ENCODE measurements around the gene NPHP3. TPM values are rescaled to one million over a fixed set of nuclear protein-coding genes. Genes with fewer than 3 reads are reported as not detected.

The NPHP3 gene
- total RNA-seq, 1 donor from 2014 or later = 50.6 TPM

- peaks cover 2 to 4% (median 2%) of the 10 kb centered on the region in 3 donors for H3K36me3 ChIP-seq (ENCODE audit: control insufficient read depth in 3 of 3, insufficient read depth in 3 of 3, low read length in 3 of 3)
- no peak overlapping the region for H3K27ac ChIP-seq (ENCODE audit: low read depth, low read length)
- H3K4me3 ChIP-seq (ENCODE audit: low read length in 3 of 3) = no peak overlapping the region
- no peak overlapping the region for H3K9ac ChIP-seq (ENCODE audit: low read depth in 1 of 3, low read length in 3 of 3)
- H3K9me3 ChIP-seq (ENCODE audit: control insufficient read depth in 3 of 3, low read length in 3 of 3) = no peaks in the 10 kb centered on the region
- peaks cover 7 to 22% (median 14%) of the 10 kb centered on the region in 3 donors for H3K4me1 ChIP-seq (ENCODE audit: control insufficient read depth in 3 of 3, insufficient read depth in 3 of 3, low read length in 3 of 3)
- no peaks in the 10 kb centered on the region for H3K27me3 ChIP-seq (ENCODE audit: control insufficient read depth in 3 of 3, insufficient read depth in 3 of 3, low read length in 3 of 3)
These were observed 60.0 kb downstream of the NPHP3 start for GRCh38 chr3:132662212-132662611.

- peak overlapping the region; percentile 95 to 97 (median 96) for H3K9ac ChIP-seq (ENCODE audit: low read depth in 1 of 3, low read length in 3 of 3)
- H3K4me1 ChIP-seq (ENCODE audit: control insufficient read depth in 3 of 3, insufficient read depth in 3 of 3, low read length in 3 of 3) = peaks cover 7 to 22% (median 14%) of the 10 kb centered on the region in 3 donors
- peak overlapping the region; percentile 89 for H3K27ac ChIP-seq (ENCODE audit: low read depth, low read length)
- H3K4me3 ChIP-seq (ENCODE audit: low read length in 3 of 3) = peak overlapping the region; percentile 96 to 98 (median 97)
- H3K36me3 ChIP-seq (ENCODE audit: control insufficient read depth in 3 of 3, insufficient read depth in 3 of 3, low read length in 3 of 3) = peaks cover 0 to 2% (median 0%) of the 10 kb centered on the region in 3 donors
- H3K9me3 ChIP-seq (ENCODE audit: control insufficient read depth in 3 of 3, low read length in 3 of 3) = no peaks in the 10 kb centered on the region
- H3K27me3 ChIP-seq (ENCODE audit: control insufficient read depth in 3 of 3, insufficient read depth in 3 of 3, low read length in 3 of 3) = no peaks in the 10 kb centered on the region
These were observed 61.1 kb downstream of the NPHP3 start for GRCh38 chr3:132661101-132661500.

GRCh38 chr3:132660811-132661070 lies 61.5 kb downstream of the NPHP3 start:
- peaks cover 7 to 22% (median 14%) of the 10 kb centered on the region in 3 donors for H3K4me1 ChIP-seq (ENCODE audit: control insufficient read depth in 3 of 3, insufficient read depth in 3 of 3, low read length in 3 of 3)

GRCh38 chr3:132660052-132660810 lies 62.0 kb downstream of the NPHP3 start, which contains the start of gene UBA5:
UBA5 (plus strand) TSS chr3:132660329; CDS start chr3:132660538, 209 bp downstream.
- H3K36me3 ChIP-seq (ENCODE audit: control insufficient read depth in 3 of 3, insufficient read depth in 3 of 3, low read length in 3 of 3) = no peaks in the 10 kb centered on the region
- no peaks in the 10 kb centered on the region for H3K27me3 ChIP-seq (ENCODE audit: control insufficient read depth in 3 of 3, insufficient read depth in 3 of 3, low read length in 3 of 3)
- H3K4me1 ChIP-seq (ENCODE audit: control insufficient read depth in 3 of 3, insufficient read depth in 3 of 3, low read length in 3 of 3) = peaks cover 7 to 22% (median 14%) of the 10 kb centered on the region in 3 donors
- peak within 1 kb of the TSS; percentile 96 to 98 (median 97) for H3K4me3 ChIP-seq (ENCODE audit: low read length in 3 of 3)
- peak within 1 kb of the TSS; percentile 89 for H3K27ac ChIP-seq (ENCODE audit: low read depth, low read length)
- H3K9me3 ChIP-seq (ENCODE audit: control insufficient read depth in 3 of 3, low read length in 3 of 3) = no peaks in the 10 kb centered on the region
- H3K9ac ChIP-seq (ENCODE audit: low read depth in 1 of 3, low read length in 3 of 3) = peak within 1 kb of the TSS; percentile 95 to 97 (median 96)

More at GRCh38 chr3:132660811-132661070, 61.5 kb downstream of the NPHP3 start:
- Histone ChIP-seq H3K9ac (ENCODE audit: low read depth in 1 of 3, low read length in 3 of 3) (peak overlapping the region; percentile 95 to 97 (median 96)), H3K27ac (ENCODE audit: low read depth, low read length) (peak overlapping the region; percentile 89), H3K9me3 (ENCODE audit: control insufficient read depth in 3 of 3, low read length in 3 of 3) (no peaks in the 10 kb centered on the region), H3K36me3 (ENCODE audit: control insufficient read depth in 3 of 3, insufficient read depth in 3 of 3, low read length in 3 of 3) (no peaks in the 10 kb centered on the region), H3K27me3 (ENCODE audit: control insufficient read depth in 3 of 3, insufficient read depth in 3 of 3, low read length in 3 of 3) (no peaks in the 10 kb centered on the region), H3K4me3 (ENCODE audit: low read length in 3 of 3) (peak overlapping the region; percentile 96 to 98 (median 97))

- H3K27me3 ChIP-seq (ENCODE audit: control insufficient read depth in 3 of 3, insufficient read depth in 3 of 3, low read length in 3 of 3) = no peaks in the 10 kb centered on the region
- H3K9me3 ChIP-seq (ENCODE audit: control insufficient read depth in 3 of 3, low read length in 3 of 3) = no peaks in the 10 kb centered on the region
- peak within 1 kb of the TSS; percentile 89 for H3K27ac ChIP-seq (ENCODE audit: low read depth, low read length)
- no peaks in the 10 kb centered on the region for H3K36me3 ChIP-seq (ENCODE audit: control insufficient read depth in 3 of 3, insufficient read depth in 3 of 3, low read length in 3 of 3)
- H3K9ac ChIP-seq (ENCODE audit: low read depth in 1 of 3, low read length in 3 of 3) = peak within 1 kb of the TSS; percentile 95 to 97 (median 96)
- H3K4me3 ChIP-seq (ENCODE audit: low read length in 3 of 3) = peak within 1 kb of the TSS; percentile 96 to 98 (median 97)
- peaks cover 7 to 22% (median 14%) of the 10 kb centered on the region in 3 donors for H3K4me1 ChIP-seq (ENCODE audit: control insufficient read depth in 3 of 3, insufficient read depth in 3 of 3, low read length in 3 of 3)
These were observed 62.7 kb downstream of the NPHP3 start, which contains the start of gene ACAD11 for GRCh38 chr3:132659365-132660051. ACAD11 (minus strand) TSS chr3:132659809; CDS start chr3:132659751, 58 bp downstream.

- no peaks in the 10 kb centered on the region for H3K27me3 ChIP-seq (ENCODE audit: control insufficient read depth in 3 of 3, insufficient read depth in 3 of 3, low read length in 3 of 3)
- no peaks in the 10 kb centered on the region for H3K36me3 ChIP-seq (ENCODE audit: control insufficient read depth in 3 of 3, insufficient read depth in 3 of 3, low read length in 3 of 3)
- H3K27ac ChIP-seq (ENCODE audit: low read depth, low read length) = peak overlapping the region; percentile 89
- no peaks in the 10 kb centered on the region for H3K9me3 ChIP-seq (ENCODE audit: control insufficient read depth in 3 of 3, low read length in 3 of 3)
- H3K4me1 ChIP-seq (ENCODE audit: control insufficient read depth in 3 of 3, insufficient read depth in 3 of 3, low read length in 3 of 3) = peaks cover 13 to 22% (median 14%) of the 10 kb centered on the region in 3 donors
- H3K4me3 ChIP-seq (ENCODE audit: low read length in 3 of 3) = peak overlapping the region; percentile 96 to 98 (median 97)
- H3K9ac ChIP-seq (ENCODE audit: low read depth in 1 of 3, low read length in 3 of 3) = peak overlapping the region; percentile 95 to 97 (median 96)
These were observed 63.2 kb downstream of the NPHP3 start for GRCh38 chr3:132659000-132659364.

GRCh38 chr3:132657869-132658747 lies 64.1 kb downstream of the NPHP3 start:
- Histone ChIP-seq H3K4me1 (ENCODE audit: control insufficient read depth in 3 of 3, insufficient read depth in 3 of 3, low read length in 3 of 3) (peaks cover 14 to 22% (median 14%) of the 10 kb centered on the region in 3 donors), H3K9me3 (ENCODE audit: control insufficient read depth in 3 of 3, low read length in 3 of 3) (no peaks in the 10 kb centered on the region), H3K4me3 (ENCODE audit: low read length in 3 of 3) (peak overlapping the region in 2 of 3 donors; percentile 96 to 98), H3K27me3 (ENCODE audit: control insufficient read depth in 3 of 3, insufficient read depth in 3 of 3, low read length in 3 of 3) (no peaks in the 10 kb centered on the region), H3K9ac (ENCODE audit: low read depth in 1 of 3, low read length in 3 of 3) (peak overlapping the region; percentile 95 to 97 (median 96)), H3K27ac (ENCODE audit: low read depth, low read length) (no peak overlapping the region), H3K36me3 (ENCODE audit: control insufficient read depth in 3 of 3, insufficient read depth in 3 of 3, low read length in 3 of 3) (no peaks in the 10 kb centered on the region)

- Histone ChIP-seq H3K4me1 (ENCODE audit: control insufficient read depth in 3 of 3, insufficient read depth in 3 of 3, low read length in 3 of 3) (peaks cover 8 to 13% (median 9%) of the 10 kb centered on the region in 3 donors), H3K27me3 (ENCODE audit: control insufficient read depth in 3 of 3, insufficient read depth in 3 of 3, low read length in 3 of 3) (no peaks in the 10 kb centered on the region), H3K27ac (ENCODE audit: low read depth, low read length) (no peak overlapping the region), H3K4me3 (ENCODE audit: low read length in 3 of 3) (no peak overlapping the region), H3K9me3 (ENCODE audit: control insufficient read depth in 3 of 3, low read length in 3 of 3) (no peaks in the 10 kb centered on the region), H3K36me3 (ENCODE audit: control insufficient read depth in 3 of 3, insufficient read depth in 3 of 3, low read length in 3 of 3) (no peaks in the 10 kb centered on the region), H3K9ac (ENCODE audit: low read depth in 1 of 3, low read length in 3 of 3) (no peak overlapping the region)
These were observed 66.7 kb downstream of the NPHP3 start for GRCh38 chr3:132655471-132655870.

- Histone ChIP-seq H3K9me3 (ENCODE audit: control insufficient read depth in 3 of 3, low read length in 3 of 3) (no peaks in the 10 kb centered on the region), H3K27ac (ENCODE audit: low read depth, low read length) (no peak overlapping the region), H3K27me3 (ENCODE audit: control insufficient read depth in 3 of 3, insufficient read depth in 3 of 3, low read length in 3 of 3) (no peaks in the 10 kb centered on the region), H3K9ac (ENCODE audit: low read depth in 1 of 3, low read length in 3 of 3) (no peak overlapping the region), H3K36me3 (ENCODE audit: control insufficient read depth in 3 of 3, insufficient read depth in 3 of 3, low read length in 3 of 3) (no peaks in the 10 kb centered on the region), H3K4me3 (ENCODE audit: low read length in 3 of 3) (no peak overlapping the region), H3K4me1 (ENCODE audit: control insufficient read depth in 3 of 3, insufficient read depth in 3 of 3, low read length in 3 of 3) (peaks cover 8 to 13% (median 9%) of the 10 kb centered on the region in 3 donors)
These were observed 67.5 kb downstream of the NPHP3 start for GRCh38 chr3:132654721-132655120.
